ENCODE measurements around the gene FDPS.

The FDPS gene

GRCh38 chr1:155308493-155309422 lies at the start of gene FDPS:
TSS of gene FDPS (plus strand) at chr1:155308866. CDS start at chr1:155309790, 924 bp downstream.
- peak; percentile 99 for DNase-seq (ENCODE audit: low read depth)

- no peak for DNase-seq (ENCODE audit: low read depth)
These were observed 48.4 kb upstream of the FDPS start for GRCh38 chr1:155260276-155260675.

GRCh38 chr1:155261493-155261851 lies 47.2 kb upstream of the FDPS start:
- no peak for DNase-seq (ENCODE audit: low read depth)

- DNase-seq (ENCODE audit: low read depth) = peak; percentile 98
These were observed 46.6 kb upstream of the FDPS start, which contains the start of gene SCAMP3 for GRCh38 chr1:155261852-155262673. TSS of gene SCAMP3 (minus strand) at chr1:155262360. CDS start at chr1:155262151, 209 bp downstream.

- no peak for DNase-seq (ENCODE audit: low read depth)
These were observed 45.6 kb upstream of the FDPS start for GRCh38 chr1:155263067-155263466.

GRCh38 chr1:155266553-155266952 lies 42.1 kb upstream of the FDPS start:
- no peak for DNase-seq (ENCODE audit: low read depth)

GRCh38 chr1:155267373-155267772 lies 41.3 kb upstream of the FDPS start:
- DNase-seq (ENCODE audit: low read depth) = no peak

GRCh38 chr1:155268630-155269029 lies 40.0 kb upstream of the FDPS start:
- DNase-seq (ENCODE audit: low read depth) = no peak

- no peak for DNase-seq (ENCODE audit: low read depth)
These were observed 39.3 kb upstream of the FDPS start for GRCh38 chr1:155269381-155269780.

GRCh38 chr1:155272466-155273342 lies 36.0 kb upstream of the FDPS start:
- DNase-seq (ENCODE audit: low read depth) = peak; percentile 46

GRCh38 chr1:155273343-155274245 lies 35.1 kb upstream of the FDPS start, which contains the start of gene CLK2:
TSS of gene CLK2 (minus strand) at chr1:155273504. CDS start at chr1:155270977, 2,527 bp downstream.
- peak; percentile 95 for DNase-seq (ENCODE audit: low read depth)

- peak; percentile 89 for DNase-seq (ENCODE audit: low read depth)
These were observed 31.4 kb upstream of the FDPS start, which contains the start of gene HCN3 for GRCh38 chr1:155277070-155277901. TSS of gene HCN3 (plus strand) at chr1:155277463. CDS start at chr1:155277591, 128 bp downstream.

- DNase-seq (ENCODE audit: low read depth) = no peak
These were observed 30.6 kb upstream of the FDPS start for GRCh38 chr1:155277902-155278688.

GRCh38 chr1:155278689-155279160 lies 29.9 kb upstream of the FDPS start:
- no peak for DNase-seq (ENCODE audit: low read depth)

GRCh38 chr1:155279268-155279667 lies 29.4 kb upstream of the FDPS start:
- DNase-seq (ENCODE audit: low read depth) = no peak

- DNase-seq (ENCODE audit: low read depth) = no peak
These were observed 26.1 kb upstream of the FDPS start for GRCh38 chr1:155282488-155283091.

- no peak for DNase-seq (ENCODE audit: low read depth)
These were observed 24.2 kb upstream of the FDPS start for GRCh38 chr1:155284476-155284875.

GRCh38 chr1:155285063-155285462 lies 23.6 kb upstream of the FDPS start:
- no peak for DNase-seq (ENCODE audit: low read depth)

Data from fibroblast of gingiva (primary cell).